ENCODE measurements around the gene DEGS2.
"Not testable (repeated sequence)": the region's sequence is repeated elsewhere in the genome, so short reads cannot be mapped to it uniquely, and the experiment has no call there.

GRCh38 chr14:100208136-100208535, 48.7 kb upstream of the DEGS2 start:
- TF ChIP-seq CTCF (conservative IDR thresholded peaks at IDR 0.05); EZH2 (IDR thresholded peaks at IDR 0.05; ENCODE audit: low read depth): not testable (repeated sequence)
